ENCODE data around the gene TMEM213. TPM values are rescaled to one million over a fixed set of nuclear protein-coding genes. Genes with fewer than 3 reads are reported as not detected.

Gene TMEM213
- total and polyA plus RNA-seq, 9 of the 15 experiments (the other 6 are each of a cell fraction or from before 2014, with no cell fraction given): not detected

DNA sequence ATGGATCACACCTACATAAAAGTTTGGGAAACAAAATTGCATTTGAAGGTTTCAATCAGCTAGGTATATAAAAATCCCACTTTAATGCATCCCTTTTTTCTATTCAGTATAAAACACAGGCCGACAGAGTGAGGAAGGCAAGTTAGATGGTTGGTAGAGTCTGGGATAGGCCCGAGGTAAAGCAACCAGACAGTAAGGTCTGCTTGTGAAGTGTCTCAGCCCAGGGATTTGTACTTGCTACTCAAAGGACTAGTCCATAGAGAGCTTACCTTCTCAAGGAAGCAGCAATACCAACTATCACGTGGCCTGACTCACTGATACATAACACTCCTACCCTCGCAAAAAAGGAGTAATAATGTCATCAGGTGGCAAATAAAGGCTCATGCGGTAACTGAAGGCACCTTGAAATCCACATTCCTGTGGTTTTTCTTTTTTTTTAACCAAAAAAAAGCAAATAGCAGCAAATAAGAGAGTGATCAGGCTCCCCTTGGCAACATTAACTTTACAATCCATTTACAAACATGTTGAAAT, 56.4 kb downstream of the TMEM213 start:
- POLR2A ChIA-PET: no interaction called here
- H4K20me1 ChIP-seq (replicated peaks; ENCODE audit: control insufficient read depth, insufficient read depth, low read length): no peaks in the 10 kb centered on the region
- no peak for TF ChIP-seq PTBP1 (IDR thresholded peaks at IDR 0.05; ENCODE audit: low read depth, low read length)
- TF ChIP-seq PHF21A (IDR thresholded peaks at IDR 0.05; ENCODE audit: borderline replicate concordance, low read depth): no peak
- TF ChIP-seq, protein P1, sequence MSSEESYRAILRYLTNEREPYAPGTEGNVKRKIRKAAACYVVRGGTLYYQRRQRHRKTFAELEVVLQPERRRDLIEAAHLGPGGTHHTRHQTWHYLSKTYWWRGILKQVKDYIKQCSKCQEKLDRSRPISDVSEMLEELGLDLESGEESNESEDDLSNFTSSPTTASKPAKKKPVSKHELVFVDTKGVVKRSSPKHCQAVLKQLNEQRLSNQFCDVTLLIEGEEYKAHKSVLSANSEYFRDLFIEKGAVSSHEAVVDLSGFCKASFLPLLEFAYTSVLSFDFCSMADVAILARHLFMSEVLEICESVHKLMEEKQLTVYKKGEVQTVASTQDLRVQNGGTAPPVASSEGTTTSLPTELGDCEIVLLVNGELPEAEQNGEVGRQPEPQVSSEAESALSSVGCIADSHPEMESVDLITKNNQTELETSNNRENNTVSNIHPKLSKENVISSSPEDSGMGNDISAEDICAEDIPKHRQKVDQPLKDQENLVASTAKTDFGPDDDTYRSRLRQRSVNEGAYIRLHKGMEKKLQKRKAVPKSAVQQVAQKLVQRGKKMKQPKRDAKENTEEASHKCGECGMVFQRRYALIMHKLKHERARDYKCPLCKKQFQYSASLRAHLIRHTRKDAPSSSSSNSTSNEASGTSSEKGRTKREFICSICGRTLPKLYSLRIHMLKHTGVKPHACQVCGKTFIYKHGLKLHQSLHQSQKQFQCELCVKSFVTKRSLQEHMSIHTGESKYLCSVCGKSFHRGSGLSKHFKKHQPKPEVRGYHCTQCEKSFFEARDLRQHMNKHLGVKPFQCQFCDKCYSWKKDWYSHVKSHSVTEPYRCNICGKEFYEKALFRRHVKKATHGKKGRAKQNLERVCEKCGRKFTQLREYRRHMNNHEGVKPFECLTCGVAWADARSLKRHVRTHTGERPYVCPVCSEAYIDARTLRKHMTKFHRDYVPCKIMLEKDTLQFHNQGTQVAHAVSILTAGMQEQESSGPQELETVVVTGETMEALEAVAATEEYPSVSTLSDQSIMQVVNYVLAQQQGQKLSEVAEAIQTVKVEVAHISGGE (CRISPR knock-in tag; IDR thresholded peaks at IDR 0.05): no peak
- no peak for TF ChIP-seq TCFL5 (CRISPR knock-in tag; conservative IDR thresholded peaks at IDR 0.05)
- TF ChIP-seq, protein P2, sequence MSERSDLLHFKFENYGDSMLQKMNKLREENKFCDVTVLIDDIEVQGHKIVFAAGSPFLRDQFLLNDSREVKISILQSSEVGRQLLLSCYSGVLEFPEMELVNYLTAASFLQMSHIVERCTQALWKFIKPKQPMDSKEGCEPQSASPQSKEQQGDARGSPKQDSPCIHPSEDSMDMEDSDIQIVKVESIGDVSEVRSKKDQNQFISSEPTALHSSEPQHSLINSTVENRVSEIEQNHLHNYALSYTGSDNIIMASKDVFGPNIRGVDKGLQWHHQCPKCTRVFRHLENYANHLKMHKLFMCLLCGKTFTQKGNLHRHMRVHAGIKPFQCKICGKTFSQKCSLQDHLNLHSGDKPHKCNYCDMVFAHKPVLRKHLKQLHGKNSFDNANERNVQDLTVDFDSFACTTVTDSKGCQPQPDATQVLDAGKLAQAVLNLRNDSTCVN (CRISPR knock-in tag; IDR thresholded peaks at IDR 0.05): no peak
- no peak for TF ChIP-seq RNF2 (IDR thresholded peaks at IDR 0.05)
- no peak for TF ChIP-seq IRF2 (CRISPR knock-in tag; IDR thresholded peaks at IDR 0.05)
- no peak for TF ChIP-seq ZKSCAN3 (CRISPR knock-in tag; IDR thresholded peaks at IDR 0.05)
- no peak for TF ChIP-seq KAT8 (IDR thresholded peaks at IDR 0.05; ENCODE audit: low read depth)
- TF ChIP-seq SOX6 (IDR thresholded peaks at IDR 0.05): no peak
- TF ChIP-seq ZNF274 (IDR thresholded peaks at IDR 0.05; ENCODE audit: borderline replicate concordance, low read depth, low read length): no peak
- no peak for TF ChIP-seq GTF2A2 (tag; IDR thresholded peaks at IDR 0.05)
- no peaks in the 10 kb centered on the region for H3K9me3 ChIP-seq (replicated peaks; ENCODE audit: control insufficient read depth, insufficient read depth, low read depth, low read length)
- no peak overlapping the region for H3K4me3 ChIP-seq
- H3K36me3 ChIP-seq (ENCODE audit: control insufficient read depth, insufficient read depth, low read length): no peaks in the 10 kb centered on the region
- BruUV-seq (replicated peaks): no TSS peak
- H2AFZ ChIP-seq (ENCODE audit: low read depth, low read length): no peak overlapping the region
- peaks cover 30 to 37% of the 10 kb centered on the region in 2 experiments for H3K27me3 ChIP-seq (ENCODE audit: control insufficient read depth in 2 of 2, insufficient read depth in 2 of 2, low read length in 2 of 2)
- no peaks in the 10 kb centered on the region for H3K79me2 ChIP-seq (ENCODE audit: control insufficient read depth, insufficient read depth, low read length)
- WGBS (ENCODE audit: insufficient coverage, low coverage, missing lambda C conversion rate): 0% methylated on average over 5 of the region's 5 CpGs
- no peak overlapping the region for H3K27ac ChIP-seq (ENCODE audit: extremely low read depth, low read depth, low read length)
- in situ Hi-C loops (cut with MboI) (no loop called here), intact Hi-C loops (cut with micrococcal nuclease) (no loop called here)
- no peak for DNase-seq (ENCODE audit: extremely low read depth in 1 of 4, low spot score in 3 of 4)
- no peaks in the 10 kb centered on the region for H3K9me1 ChIP-seq (ENCODE audit: control insufficient read depth, insufficient read depth, low read length)
- no peak overlapping the region for H3K9ac ChIP-seq (ENCODE audit: insufficient read depth in 1 of 2, low read depth in 2 of 2, low read length in 2 of 2)
- CTCF ChIA-PET (ENCODE audit: low intra/inter-chr PET ratio): interaction anchor here (0.6 kb wide), 1 partner anchor 804 kb away, joined by 3 read pairs; no protein-coding TSS in a partner anchor
- no peak overlapping the region for H3K4me2 ChIP-seq (ENCODE audit: insufficient read depth, low read length)
- ATAC-seq: no peak
- no peak for FAIRE-seq
- no peaks in the 10 kb centered on the region for H3K4me1 ChIP-seq (replicated peaks in 1 of 2; ENCODE audit: control insufficient read depth in 2 of 2, insufficient read depth in 2 of 2, low read length in 2 of 2)
